Stomach (tissue), 4 donors: ENCODE measurements around the gene KCNJ15.

ENCODE experiments used
- CTCF ChIP-seq, 7 experiments: fragments of 450-650 bp in 4 of 7; fragments of 200-600 bp in 3 of 7; sonication (generic) in 3 of 7; IDR thresholded peaks; one replicate each; pipeline ENCODE4 v1.5.1; 2016 to 2019; ENCODE audit warnings: antibody characterized with exemption in 7 of 7, control low read depth in 2 of 7, mild to moderate bottlenecking in 1 of 7
- EP300 ChIP-seq: sonication (generic); formaldehyde crosslinking; IDR thresholded peaks from one replicate; pipeline ENCODE4 v1.6.1; 2017; ENCODE audit warnings: antibody characterized with exemption
- POLR2A ChIP-seq, 4 donors: fragments of 450-650 bp; IDR thresholded peaks; one replicate each; pipeline ENCODE4 v1.6.1; 2016; ENCODE audit warnings: antibody characterized with exemption in 4 of 4, control low read depth in 2 of 4, mild to moderate bottlenecking in 1 of 4, moderate library complexity in 1 of 4
- POLR2AphosphoS5 ChIP-seq, 3 donors: sonication (generic); formaldehyde crosslinking; IDR thresholded peaks; one replicate each; pipeline ENCODE4 v1.6.1; 2016; ENCODE audit warnings: antibody characterized with exemption in 3 of 3

- no peak for TF ChIP-seq CTCF (IDR thresholded peaks at IDR 0.05)
- no peak for TF ChIP-seq POLR2A (IDR thresholded peaks at IDR 0.05)
- peak in 1 of 3 donors; percentile 59 for TF ChIP-seq POLR2AphosphoS5 (IDR thresholded peaks at IDR 0.05)
- no peak for TF ChIP-seq EP300
Observed at GRCh38 chr21:38351961-38352521, 95.2 kb downstream of the KCNJ15 start.
